Caco-2 (cell line): ENCODE data around the gene TMEM217. TPM values are rescaled to one million over a fixed set of nuclear protein-coding genes. Genes with fewer than 3 reads are reported as not detected.

Source experiments
- BruUV-seq: library from RNA; stranded (reverse); fragments of 400-500 nt; replicated peaks from 2 replicates; lab custom pipeline; 2021; lab: Mats Ljungman, UMichigan
- CTCF ChIA-PET: fragments of 300-600 bp; sonication (Branson Sonifier 250); formaldehyde crosslinking; loops from one replicate; lab custom pipeline; 2022; ENCODE audit warnings: antibody characterized with exemption; lab: Charles Lee
- POLR2A ChIA-PET: fragments of 300-600 bp; sonication (Branson Sonifier 250); formaldehyde crosslinking; loops from one replicate; lab custom pipeline; 2022; ENCODE audit warnings: antibody characterized with exemption; lab: Charles Lee
- DNase-seq, 2 experiments: peaks; one replicate each; pipeline versions ENCODE4 v3.0.0 to v3.0.0-alpha.2; 2020 to 2022
- H3K27me3 ChIP-seq: replicated peaks from 2 replicates; pipeline ENCODE4 v1.6.0; 2011; ENCODE audit warnings: low read length; ENCODE audit not compliant: control insufficient read depth, insufficient read depth
- H3K36me3 ChIP-seq: 2 replicates; pipeline ENCODE4 v1.5.1; 2011; ENCODE audit warnings: low read length; ENCODE audit not compliant: control insufficient read depth, insufficient read depth
- H3K4me1 ChIP-seq: fragments of 250-450 bp; sonication (Bioruptor Pico); 2 replicates; pipeline ENCODE4 v1.5.1; 2020; ENCODE audit warnings: mild to moderate bottlenecking
- H3K4me3 ChIP-seq: 2 replicates; pipeline ENCODE4 v1.5.1; 2011; ENCODE audit warnings: low read depth, mild to moderate bottlenecking, control low read depth, low read length
- H3K9me3 ChIP-seq: fragments of 250-450 bp; sonication (Bioruptor Pico); 2 replicates; pipeline ENCODE4 v1.5.1; 2020; ENCODE audit warnings: mild to moderate bottlenecking, moderate library complexity
- H3K27ac Mint-ChIP-seq: one replicate; pipeline ENCODE4 v1.8.0; 2022; ENCODE audit warnings: mixed read lengths; ENCODE audit not compliant: unreplicated experiment
- H3K27me3 Mint-ChIP-seq: one replicate; pipeline ENCODE4 v1.8.0; 2022; ENCODE audit warnings: mixed read lengths; ENCODE audit not compliant: insufficient read depth, unreplicated experiment
- H3K36me3 Mint-ChIP-seq: one replicate; pipeline ENCODE4 v1.8.0; 2022; ENCODE audit warnings: mild to moderate bottlenecking, mixed read lengths; ENCODE audit not compliant: insufficient read depth, unreplicated experiment
- H3K4me1 Mint-ChIP-seq: one replicate; pipeline ENCODE4 v1.8.0; 2022; ENCODE audit warnings: low read depth, mixed read lengths; ENCODE audit not compliant: unreplicated experiment
- H3K4me3 Mint-ChIP-seq: one replicate; pipeline ENCODE4 v1.8.0; 2022; ENCODE audit warnings: mild to moderate bottlenecking, moderate library complexity, mixed read lengths; ENCODE audit not compliant: unreplicated experiment
- H3K9me3 Mint-ChIP-seq: one replicate; pipeline ENCODE4 v1.8.0; 2022; ENCODE audit warnings: mixed read lengths; ENCODE audit not compliant: unreplicated experiment
- intact Hi-C: fragments of 100-400 bp; cut with micrococcal nuclease; formaldehyde crosslinking; loops from one replicate; pipeline ENCODE4 v1.10.0; 2022; ENCODE audit not compliant: unreplicated experiment
- total RNA-seq: library from RNA; stranded (reverse); gene quantifications from 2 replicates; pipeline ENCODE4 v1.2.3, GENCODE V29; 2022
- TF ChIP-seq, protein P1 (sequence below), 2 experiments: fragments of 200-600 bp in 1 of 2; IDR thresholded peaks; 1 replicate in 1 of 2; 2 replicates in 1 of 2; pipeline versions ENCODE4 v1.5.1 to v1.8.0; 2011 to 2022; ENCODE audit warnings: antibody characterized with exemption in 1 of 2, control low read depth in 1 of 2, inconsistent platforms in 1 of 2, low read depth in 1 of 2, low read length in 1 of 2, mild to moderate bottlenecking in 1 of 2, moderate library complexity in 1 of 2; ENCODE audit not compliant: insufficient read depth in 1 of 2, severe bottlenecking in 1 of 2, unreplicated experiment in 1 of 2

TMEM217 gene
- total RNA-seq, 1 experiment from 2014 or later, result 1.6 TPM

DNA sequence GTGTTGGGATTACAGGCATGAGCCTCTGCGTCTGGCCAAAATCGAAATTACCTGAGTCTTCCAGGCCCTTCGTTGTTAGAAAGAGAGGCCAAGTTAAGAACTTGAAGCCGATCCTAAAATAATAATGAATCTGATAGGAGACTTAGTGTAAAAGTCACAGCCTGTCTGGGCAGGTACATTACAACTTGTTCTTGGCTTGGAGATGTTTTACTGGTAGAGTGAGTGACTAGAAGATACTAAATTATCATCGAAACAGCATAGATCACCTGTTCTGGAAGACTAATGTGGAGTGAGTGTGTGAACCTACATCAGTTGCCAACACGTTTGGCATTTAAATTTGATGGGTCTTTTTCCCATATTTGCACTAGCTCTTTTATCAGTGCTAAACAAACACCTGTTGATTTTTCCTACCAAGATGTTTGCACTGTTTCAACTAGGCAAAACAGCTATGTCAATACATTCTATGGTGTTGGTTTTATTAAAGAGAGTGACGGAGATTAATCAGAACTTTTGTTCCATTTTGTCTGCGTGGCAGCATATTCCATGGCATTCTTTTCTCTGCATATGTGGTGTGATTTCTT is 4.6 kb upstream of the TMEM217 start:
- no peak for DNase-seq
- Histone ChIP-seq H3K9me3 (no peaks in the 10 kb centered on the region), H3K4me3 (no peak overlapping the region), H3K27me3 (no peaks in the 10 kb centered on the region), H3K36me3 (no peaks in the 10 kb centered on the region), H3K4me1 (peaks cover 4% of the 10 kb centered on the region; the same call in 1 of the 2 replicates)
- H3K4me3 Mint-ChIP-seq, result no peak overlapping the region
- no peaks in the 10 kb centered on the region for H3K27me3 Mint-ChIP-seq
- peaks cover 15% of the 10 kb centered on the region for H3K36me3 Mint-ChIP-seq
- BruUV-seq, result no TSS peak
- H3K27ac Mint-ChIP-seq, result no peak overlapping the region
- ChIA-PET POLR2A (no interaction called here), CTCF (no interaction called here)
- H3K4me1 Mint-ChIP-seq, result peaks cover 6% of the 10 kb centered on the region
- no peaks in the 10 kb centered on the region for H3K9me3 Mint-ChIP-seq
- TF ChIP-seq, protein P1, sequence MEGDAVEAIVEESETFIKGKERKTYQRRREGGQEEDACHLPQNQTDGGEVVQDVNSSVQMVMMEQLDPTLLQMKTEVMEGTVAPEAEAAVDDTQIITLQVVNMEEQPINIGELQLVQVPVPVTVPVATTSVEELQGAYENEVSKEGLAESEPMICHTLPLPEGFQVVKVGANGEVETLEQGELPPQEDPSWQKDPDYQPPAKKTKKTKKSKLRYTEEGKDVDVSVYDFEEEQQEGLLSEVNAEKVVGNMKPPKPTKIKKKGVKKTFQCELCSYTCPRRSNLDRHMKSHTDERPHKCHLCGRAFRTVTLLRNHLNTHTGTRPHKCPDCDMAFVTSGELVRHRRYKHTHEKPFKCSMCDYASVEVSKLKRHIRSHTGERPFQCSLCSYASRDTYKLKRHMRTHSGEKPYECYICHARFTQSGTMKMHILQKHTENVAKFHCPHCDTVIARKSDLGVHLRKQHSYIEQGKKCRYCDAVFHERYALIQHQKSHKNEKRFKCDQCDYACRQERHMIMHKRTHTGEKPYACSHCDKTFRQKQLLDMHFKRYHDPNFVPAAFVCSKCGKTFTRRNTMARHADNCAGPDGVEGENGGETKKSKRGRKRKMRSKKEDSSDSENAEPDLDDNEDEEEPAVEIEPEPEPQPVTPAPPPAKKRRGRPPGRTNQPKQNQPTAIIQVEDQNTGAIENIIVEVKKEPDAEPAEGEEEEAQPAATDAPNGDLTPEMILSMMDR (IDR thresholded peaks at IDR 0.05; ENCODE audit: insufficient read depth in 1 of 2, low read depth in 1 of 2, low read length in 1 of 2, severe bottlenecking in 1 of 2, unreplicated experiment in 1 of 2), result no peak
- intact Hi-C loops, result no loop called here

DNA sequence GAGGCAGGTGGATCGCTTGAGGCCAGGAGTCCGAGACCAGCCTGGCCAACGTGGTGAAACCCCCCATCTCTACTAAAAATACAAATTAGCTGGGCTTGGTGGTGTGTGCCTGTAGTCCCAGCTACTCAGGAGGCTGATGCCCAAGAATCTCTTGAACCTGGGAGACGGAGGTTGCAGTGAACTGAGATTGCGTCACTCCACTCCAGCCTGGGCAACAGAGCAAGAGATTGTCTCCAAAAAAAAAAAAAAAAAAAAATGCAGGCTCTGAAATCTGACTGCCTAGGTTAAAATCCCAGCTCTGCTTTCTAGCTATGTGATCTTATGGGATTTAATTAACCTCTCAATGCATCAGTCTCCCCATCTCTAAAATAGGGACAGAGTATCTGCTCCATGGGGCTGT is 3.3 kb upstream of the TMEM217 start:
- H3K9me3 ChIP-seq, result no peaks in the 10 kb centered on the region
- DNase-seq, result no peak
- Mint-ChIP-seq H3K36me3 (peaks cover 16% of the 10 kb centered on the region), H3K27ac (no peak overlapping the region), H3K4me1 (peaks cover 6% of the 10 kb centered on the region), H3K9me3 (no peaks in the 10 kb centered on the region), H3K4me3 (no peak overlapping the region), H3K27me3 (no peaks in the 10 kb centered on the region)
- H3K36me3 ChIP-seq, result no peaks in the 10 kb centered on the region
- POLR2A ChIA-PET, result interaction anchor here (0.6 kb wide), 1 partner anchor 42 kb away, joined by 3 read pairs; no protein-coding TSS in a partner anchor
- peaks cover 4% of the 10 kb centered on the region; the same call in 1 of the 2 replicates for H3K4me1 ChIP-seq
- CTCF ChIA-PET, result interaction anchor here (0.7 kb wide), 2 partner anchors 10 to 55 kb away, joined by 5 to 10 read pairs; no protein-coding TSS in a partner anchor
- no peak overlapping the region for H3K4me3 ChIP-seq
- no TSS peak for BruUV-seq
- no peaks in the 10 kb centered on the region for H3K27me3 ChIP-seq
- intact Hi-C loops, result no loop called here
- TF ChIP-seq, protein P1 (IDR thresholded peaks at IDR 0.05; ENCODE audit: insufficient read depth in 1 of 2, low read depth in 1 of 2, low read length in 1 of 2, severe bottlenecking in 1 of 2, unreplicated experiment in 1 of 2), result no peak

DNA sequence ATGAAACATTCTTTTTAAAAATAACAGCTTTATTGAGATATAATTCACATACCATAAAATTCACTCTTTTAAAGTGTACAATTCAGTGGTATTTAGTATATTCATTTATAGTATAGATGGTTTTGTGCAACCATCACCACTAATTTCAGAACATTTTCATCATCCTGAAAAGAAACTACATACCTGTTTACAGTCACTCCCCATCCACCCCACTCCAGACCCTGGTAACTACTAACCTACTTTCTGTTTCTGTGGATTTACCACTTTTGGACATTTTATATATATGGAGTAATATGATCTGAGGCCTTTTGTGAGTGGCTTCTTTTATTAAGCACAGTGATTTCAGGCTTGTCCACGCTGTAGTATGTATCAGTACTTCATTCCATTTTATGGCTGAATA is 2.5 kb upstream of the TMEM217 start:
- ChIA-PET CTCF (no interaction called here), POLR2A (no interaction called here)
- H3K4me1 Mint-ChIP-seq, result peaks cover 6% of the 10 kb centered on the region
- H3K4me3 ChIP-seq, result no peak overlapping the region
- peaks cover 4% of the 10 kb centered on the region; the same call in 1 of the 2 replicates for H3K4me1 ChIP-seq
- DNase-seq, result no peak
- no peak overlapping the region for H3K4me3 Mint-ChIP-seq
- H3K27me3 Mint-ChIP-seq, result no peaks in the 10 kb centered on the region
- TF ChIP-seq, protein P1 (IDR thresholded peaks at IDR 0.05; ENCODE audit: insufficient read depth in 1 of 2, low read depth in 1 of 2, low read length in 1 of 2, severe bottlenecking in 1 of 2, unreplicated experiment in 1 of 2), result no peak
- intact Hi-C loops, result no loop called here
- no peaks in the 10 kb centered on the region for H3K27me3 ChIP-seq
- no peaks in the 10 kb centered on the region for H3K9me3 Mint-ChIP-seq
- H3K9me3 ChIP-seq, result no peaks in the 10 kb centered on the region
- H3K27ac Mint-ChIP-seq, result no peak overlapping the region
- peaks cover 16% of the 10 kb centered on the region for H3K36me3 Mint-ChIP-seq
- no peaks in the 10 kb centered on the region for H3K36me3 ChIP-seq
- no TSS peak for BruUV-seq
